Measurements from ENCODE around the gene GPT2.

- no peak for TF ChIP-seq CTCF (IDR thresholded peaks at IDR 0.05)
- no peak for TF ChIP-seq POLR2A (IDR thresholded peaks at IDR 0.05)
Measured at GRCh38 chr16:46926470-46927225, 42.5 kb downstream of the GPT2 start.

All from right lobe of liver (tissue), 4 donors.